Stimulated activated CD8-positive, alpha-beta memory T cell treated with anti-CD3 and anti-CD28 coated beads, Interleukin-15, amount 100 ng/mL, for 4 hours (primary cell): Measurements from ENCODE around the gene CENPC.

Source experiments
- DNase-seq, 2 donors: peaks; one replicate each; pipeline ENCODE4 v3.0.0-alpha.2; 2020; ENCODE audit warnings: low read depth in 2 of 2

Gene CENPC, protein sequence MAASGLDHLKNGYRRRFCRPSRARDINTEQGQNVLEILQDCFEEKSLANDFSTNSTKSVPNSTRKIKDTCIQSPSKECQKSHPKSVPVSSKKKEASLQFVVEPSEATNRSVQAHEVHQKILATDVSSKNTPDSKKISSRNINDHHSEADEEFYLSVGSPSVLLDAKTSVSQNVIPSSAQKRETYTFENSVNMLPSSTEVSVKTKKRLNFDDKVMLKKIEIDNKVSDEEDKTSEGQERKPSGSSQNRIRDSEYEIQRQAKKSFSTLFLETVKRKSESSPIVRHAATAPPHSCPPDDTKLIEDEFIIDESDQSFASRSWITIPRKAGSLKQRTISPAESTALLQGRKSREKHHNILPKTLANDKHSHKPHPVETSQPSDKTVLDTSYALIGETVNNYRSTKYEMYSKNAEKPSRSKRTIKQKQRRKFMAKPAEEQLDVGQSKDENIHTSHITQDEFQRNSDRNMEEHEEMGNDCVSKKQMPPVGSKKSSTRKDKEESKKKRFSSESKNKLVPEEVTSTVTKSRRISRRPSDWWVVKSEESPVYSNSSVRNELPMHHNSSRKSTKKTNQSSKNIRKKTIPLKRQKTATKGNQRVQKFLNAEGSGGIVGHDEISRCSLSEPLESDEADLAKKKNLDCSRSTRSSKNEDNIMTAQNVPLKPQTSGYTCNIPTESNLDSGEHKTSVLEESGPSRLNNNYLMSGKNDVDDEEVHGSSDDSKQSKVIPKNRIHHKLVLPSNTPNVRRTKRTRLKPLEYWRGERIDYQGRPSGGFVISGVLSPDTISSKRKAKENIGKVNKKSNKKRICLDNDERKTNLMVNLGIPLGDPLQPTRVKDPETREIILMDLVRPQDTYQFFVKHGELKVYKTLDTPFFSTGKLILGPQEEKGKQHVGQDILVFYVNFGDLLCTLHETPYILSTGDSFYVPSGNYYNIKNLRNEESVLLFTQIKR

DNA sequence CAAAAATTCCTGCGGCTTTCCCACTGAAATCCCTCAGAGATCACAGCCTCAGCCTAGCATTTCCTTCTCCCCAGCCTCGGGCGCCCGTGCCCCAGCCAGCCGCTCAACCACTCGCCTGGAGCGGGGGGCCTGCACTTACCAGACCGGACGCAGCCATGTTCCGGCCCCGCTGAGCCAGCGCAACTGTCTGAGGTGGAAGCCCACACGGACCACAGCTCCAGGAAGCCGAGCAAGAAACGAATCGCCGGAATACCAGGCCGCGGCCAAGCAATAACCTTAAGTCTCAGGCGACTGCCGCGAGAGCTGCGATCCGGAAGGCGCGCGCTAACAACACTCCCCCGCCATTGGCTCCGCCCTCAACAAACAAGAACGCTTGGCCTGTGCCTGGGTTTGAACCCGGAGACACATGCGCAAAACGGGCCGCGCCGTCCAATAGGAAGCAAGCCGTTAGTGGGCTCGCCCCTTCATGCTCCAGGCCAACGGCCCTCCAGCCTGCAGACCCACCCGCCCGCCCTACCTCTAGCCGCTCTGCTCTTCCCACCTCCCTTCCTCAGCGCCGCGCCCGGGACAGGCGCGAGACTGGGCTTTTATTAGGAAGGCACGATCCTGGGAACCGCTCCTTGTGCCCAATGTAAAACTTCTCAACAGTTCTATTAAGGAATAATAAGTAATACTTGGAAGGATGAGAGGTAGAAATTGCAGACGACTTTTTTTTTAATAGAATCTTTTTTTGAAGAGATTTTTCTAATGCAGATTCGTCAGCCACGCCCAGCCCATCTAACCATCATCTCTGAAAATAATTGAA, at the start of gene CENPC:
Gene CENPC, minus strand, starts transcription at position 305 of the 805 bp plus-strand sequence. Its CDS starts 148 bp downstream, at position 157.
- DNase-seq: peak; percentile 79 to 81

DNA sequence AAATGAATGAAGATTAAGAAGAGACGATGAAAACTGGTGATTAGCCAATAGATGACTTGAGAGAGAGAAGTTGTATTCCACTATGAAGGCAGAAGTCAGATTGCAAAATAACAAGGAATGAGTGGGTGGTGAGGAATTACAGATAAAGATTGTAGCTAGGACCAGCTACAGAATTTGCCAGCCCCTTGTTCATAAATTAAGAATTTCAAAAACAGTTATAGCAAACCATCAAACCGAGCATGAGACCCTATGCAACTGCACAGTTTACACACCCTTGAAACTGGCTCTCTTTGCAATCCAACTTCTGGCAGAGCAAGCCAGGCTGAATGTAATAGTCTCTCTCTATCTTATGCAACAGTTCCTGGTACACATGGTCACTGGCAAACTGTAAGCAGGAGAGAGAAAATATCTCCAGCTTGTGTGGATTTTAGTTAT, 48.5 kb upstream of the CENPC start:
- DNase-seq: no peak

DNA sequence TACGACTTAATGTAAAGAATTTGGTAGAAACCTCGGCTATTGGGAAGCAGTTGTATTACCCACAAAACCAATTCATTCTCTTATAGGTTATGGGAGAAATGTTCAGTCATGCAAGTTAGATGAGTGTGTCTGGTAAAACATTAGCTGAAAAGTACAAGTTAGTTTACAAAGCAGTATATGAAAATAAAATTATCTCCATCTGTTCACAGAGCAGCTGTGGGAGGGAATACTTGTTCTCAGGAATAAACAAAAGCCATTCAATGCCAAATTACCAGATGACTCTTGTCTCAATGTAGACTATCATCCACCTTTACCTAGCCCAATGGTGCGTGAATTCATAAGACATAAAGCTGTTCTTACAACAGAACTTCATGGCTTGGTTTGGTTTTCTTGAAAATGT, 41.9 kb upstream of the CENPC start:
- DNase-seq: no peak

DNA sequence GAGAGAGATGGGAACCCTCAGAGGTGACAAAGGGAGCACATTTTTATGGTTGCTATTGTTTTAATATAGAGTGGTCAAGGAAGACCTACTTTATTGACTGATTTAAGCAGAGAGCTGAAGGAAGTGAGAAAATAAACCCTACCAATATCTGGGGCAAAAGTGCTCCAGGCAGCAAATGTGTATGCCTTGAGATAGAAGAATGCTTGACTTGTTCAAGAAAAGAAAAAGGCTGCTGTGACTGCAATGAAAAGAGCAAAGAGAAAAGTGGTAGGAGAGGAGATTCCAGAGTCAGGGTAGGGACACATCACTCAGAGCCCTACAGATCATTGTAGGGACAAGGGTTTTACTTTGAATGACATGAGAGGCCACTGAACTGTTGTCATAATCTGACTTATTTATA, 39.2 kb upstream of the CENPC start:
- DNase-seq: no peak

DNA sequence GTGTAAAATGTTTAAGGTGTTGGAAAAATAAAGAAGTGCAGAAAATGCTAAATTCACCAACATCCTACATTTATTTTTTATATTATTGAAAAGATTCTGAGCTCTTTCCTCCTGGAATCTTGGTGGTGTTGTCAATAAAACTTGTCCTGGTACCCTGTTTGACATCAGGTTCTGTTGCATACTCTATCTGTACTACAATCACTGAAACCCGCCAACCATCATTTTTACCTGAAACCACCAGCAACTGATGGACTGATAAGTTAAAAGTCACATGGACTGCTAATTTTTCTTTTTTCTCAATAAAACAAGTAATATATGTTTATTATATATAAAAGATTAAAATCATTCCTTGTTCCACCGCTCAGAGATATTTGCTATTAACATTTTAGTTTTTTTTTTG, 36.6 kb upstream of the CENPC start:
- no peak for DNase-seq

DNA sequence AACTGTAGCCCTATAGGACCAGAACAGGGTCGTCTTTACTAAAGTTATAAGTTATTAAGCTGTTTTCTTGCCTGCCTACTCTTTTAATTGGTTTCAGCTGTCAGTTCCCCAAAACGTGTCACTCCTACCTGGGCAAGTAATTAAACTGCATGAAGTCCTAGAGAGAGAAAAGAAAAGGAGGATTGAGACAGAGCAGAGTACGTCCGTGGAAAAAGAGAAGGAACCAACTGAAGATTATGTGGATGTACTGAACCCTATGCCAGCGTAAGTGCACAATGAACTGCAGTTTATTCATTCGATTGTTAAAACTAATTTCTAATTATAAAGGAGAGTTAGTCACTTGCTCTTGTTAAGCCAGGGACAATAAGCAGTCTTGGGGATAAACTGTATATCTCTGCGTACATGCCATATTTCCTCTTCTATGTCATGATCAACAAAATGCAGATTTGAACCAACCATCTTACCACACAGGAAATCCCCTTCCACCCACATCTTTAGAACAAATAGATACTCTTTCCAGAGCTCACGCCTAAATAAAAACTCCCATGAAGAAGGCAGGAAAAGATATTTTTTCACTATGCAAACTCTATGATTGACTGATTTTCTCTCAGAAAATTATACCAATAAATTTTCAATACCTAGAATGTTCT, 36.0 kb upstream of the CENPC start:
- no peak for DNase-seq

DNA sequence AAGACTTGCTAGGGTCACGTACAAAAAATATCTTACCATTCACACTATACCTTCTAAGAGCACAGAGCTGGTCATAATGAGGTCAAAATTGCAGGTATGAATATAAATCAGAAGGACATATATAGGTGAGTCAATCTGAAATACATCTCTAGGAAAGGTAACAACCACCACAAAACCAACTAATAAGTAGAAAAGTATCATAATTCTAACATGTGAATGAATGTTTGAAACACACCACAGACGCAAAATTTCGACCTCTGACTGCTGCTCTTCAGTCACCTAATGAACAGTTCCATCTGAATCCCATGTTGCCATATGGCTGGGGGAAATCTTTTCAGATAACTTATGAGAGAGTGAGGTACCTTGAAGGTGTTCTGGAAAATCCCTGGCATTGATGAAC, 35.3 kb upstream of the CENPC start:
- DNase-seq: no peak

DNA sequence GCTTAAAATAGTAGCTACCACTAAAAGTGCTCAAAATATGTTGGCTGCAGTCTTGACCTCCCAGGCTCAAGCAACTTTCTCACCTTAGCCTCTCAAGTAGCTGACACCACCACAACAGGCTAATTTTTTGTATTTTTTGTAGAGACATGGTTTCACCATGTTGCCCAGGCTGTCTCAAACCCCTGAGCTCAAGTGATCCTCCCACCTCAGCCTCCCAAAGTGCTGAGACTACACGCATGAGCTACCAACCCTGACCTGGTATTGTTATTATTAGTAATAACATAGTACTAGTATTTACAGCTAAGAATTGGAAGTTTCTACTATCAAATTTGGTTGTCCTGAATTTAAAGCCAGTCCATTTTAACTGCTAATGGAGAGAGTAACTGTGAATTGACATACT, 31.2 kb upstream of the CENPC start:
- no peak for DNase-seq

DNA sequence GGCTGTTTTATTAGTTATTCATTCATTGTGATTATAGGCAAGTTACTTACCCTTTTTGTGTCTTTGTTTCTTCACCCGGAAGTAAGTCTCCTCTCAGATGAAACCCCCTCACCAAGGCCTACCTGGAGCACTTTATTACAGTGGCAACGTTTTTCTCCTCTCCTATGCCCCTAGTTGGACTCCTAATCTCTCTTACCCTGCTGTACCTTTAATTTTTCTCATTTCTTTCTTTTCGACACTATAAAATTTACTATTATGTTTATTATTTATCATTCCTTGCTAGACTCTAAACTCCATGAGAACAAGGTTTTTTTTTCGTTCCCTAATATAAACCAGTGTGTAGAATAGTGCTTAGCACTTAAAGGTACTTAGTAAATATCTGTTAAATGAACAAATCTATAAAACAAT, 30.8 kb upstream of the CENPC start:
- DNase-seq: no peak

DNA sequence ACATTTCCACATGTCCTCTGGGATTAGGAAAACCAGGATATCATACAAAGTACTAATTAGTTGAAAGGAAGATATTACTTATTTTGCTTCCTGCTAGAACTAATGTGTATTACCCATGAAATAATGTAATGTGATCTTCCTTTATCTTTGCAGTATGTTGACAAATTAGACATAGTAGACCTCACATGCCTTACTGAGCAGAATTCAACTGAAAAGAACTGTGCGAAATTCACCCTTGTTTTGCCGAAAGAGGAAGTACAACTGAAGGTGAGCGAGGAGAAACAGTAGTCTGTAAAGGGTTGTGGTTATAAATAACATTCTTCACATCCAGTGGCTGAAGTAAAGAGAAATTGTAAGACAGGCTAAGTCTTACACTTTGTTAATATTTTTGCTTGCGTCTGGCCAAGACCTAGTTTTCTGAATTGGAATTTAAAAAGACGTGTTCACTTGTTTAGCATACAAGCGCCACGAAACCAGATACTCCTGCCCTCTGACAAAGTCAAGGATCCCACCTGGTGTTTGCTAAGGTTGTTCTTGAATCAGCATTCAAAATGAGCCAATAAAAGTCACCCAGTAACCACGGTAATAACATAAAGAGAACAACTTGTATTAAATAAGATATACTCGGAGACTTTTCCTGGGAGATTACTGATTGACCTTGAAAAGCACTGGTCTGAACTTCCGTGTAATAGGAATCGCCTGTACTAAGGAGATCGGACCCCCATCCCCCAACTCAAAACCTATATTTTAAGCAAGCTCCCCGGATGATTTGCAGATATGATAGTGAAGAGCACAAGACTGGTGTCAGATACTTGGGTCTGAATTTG, 30.1 kb upstream of the CENPC start:
- DNase-seq: no peak

DNA sequence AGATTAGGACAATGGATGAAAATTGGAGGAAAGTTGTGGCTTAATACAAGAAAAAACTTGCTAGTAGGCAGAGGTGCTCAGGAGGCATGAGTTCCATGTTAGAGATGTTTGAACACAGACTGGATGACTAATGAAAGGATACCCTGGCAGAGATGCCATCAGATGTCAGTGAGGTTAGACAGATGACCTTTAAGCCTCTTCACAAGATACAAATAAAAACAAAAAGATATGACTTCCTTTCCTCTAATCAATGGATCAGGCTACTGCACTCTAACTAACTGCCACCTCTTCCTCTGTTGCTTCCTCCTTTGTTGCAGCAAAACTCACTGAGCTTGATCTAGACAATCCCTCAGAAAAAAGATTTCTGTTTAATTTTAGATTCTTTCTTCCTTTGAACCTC, 27.9 kb upstream of the CENPC start:
- DNase-seq: no peak

DNA sequence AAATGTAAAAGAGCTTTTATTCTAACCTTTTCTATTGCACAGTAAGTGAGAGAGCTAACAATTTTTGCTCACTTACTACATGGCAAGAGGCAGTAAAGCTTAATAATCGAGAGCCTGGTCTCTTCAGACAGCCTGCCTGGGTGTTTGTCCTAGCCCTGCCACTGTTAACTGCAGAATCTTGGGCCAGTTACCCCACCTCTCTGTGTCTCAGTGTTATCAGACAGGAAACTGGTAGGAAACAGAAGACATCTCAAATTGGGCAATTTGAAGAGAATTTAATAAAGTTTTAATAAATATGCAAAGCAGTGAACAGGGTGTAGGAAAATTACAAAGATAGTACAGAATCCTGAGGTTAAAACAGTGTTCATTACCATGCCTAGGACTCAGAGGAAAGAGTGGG, 26.7 kb upstream of the CENPC start:
- DNase-seq: no peak

DNA sequence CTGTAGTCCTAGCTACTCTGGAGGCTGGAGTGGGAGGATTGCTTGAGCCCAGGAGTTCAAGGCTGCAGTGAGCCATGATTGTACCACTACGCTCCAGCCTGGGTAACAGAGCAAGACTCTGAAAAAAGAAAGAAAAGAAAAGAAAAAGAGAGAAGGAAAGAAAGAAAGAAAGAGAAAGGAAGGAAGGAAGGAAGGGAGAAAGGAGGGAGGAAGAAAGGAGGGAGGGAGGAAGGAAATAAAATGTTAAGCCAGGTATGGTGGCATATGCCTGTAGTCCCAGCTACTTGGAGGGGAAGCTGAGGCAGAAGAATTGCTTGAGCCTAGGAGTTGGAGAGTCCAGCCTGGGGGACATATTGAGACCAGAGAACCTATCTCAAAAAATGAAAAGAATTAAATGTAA, 25.2 kb upstream of the CENPC start:
- DNase-seq: no peak

DNA sequence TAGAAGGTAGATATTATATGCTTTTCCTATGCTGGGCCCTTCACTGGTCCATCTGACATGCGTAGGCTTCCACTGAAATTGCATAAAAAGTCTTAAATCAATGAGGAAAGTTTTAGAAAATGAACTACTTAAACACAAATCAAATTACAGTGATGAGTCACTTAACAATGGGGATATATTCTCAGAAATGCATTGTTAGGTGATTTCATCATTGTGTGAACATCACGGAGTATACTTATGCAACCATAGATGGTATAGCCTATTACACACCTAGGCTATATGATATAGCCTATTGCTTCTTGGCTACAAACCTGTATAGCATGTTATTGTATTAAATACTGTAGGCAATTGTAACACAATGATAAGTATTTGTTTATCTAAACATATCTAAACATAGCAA, 23.5 kb upstream of the CENPC start:
- no peak for DNase-seq

DNA sequence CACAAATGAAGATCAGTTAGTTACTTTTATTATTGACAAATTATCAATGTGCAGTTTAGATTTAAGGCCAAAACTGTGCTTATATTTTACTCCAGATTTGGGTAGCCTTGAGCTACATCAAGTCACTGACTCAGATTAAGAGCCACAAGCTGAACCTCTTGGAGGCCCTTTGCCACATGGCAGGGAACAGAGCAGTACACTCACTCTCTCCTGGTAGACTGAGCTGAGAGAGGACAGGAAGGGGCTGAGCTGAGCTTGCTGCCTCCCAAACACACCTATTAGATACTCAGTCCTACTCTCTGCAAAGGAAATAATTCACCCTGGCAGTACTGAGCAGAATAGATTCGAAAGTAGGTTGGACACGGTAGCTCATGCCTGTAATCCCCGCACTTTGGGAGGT, 21.0 kb upstream of the CENPC start:
- no peak for DNase-seq

DNA sequence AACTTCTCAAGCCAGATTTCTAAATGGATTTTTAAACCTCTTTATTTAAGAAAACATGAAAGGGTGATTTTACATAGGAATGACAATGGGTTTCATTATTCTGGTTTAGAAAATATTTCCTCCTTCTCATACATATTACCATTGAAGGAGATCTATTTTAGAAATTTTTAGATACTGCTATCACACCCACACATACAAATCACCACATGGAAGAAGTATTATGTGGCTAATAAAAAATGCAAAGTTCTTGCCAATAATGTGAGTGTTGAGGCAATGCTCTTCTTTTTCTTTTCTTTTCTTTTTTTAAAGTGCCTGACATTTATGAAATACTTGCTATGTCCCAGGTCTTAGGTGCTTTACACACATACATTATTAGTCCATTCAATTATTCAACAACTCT, 20.0 kb upstream of the CENPC start:
- no peak for DNase-seq

DNA sequence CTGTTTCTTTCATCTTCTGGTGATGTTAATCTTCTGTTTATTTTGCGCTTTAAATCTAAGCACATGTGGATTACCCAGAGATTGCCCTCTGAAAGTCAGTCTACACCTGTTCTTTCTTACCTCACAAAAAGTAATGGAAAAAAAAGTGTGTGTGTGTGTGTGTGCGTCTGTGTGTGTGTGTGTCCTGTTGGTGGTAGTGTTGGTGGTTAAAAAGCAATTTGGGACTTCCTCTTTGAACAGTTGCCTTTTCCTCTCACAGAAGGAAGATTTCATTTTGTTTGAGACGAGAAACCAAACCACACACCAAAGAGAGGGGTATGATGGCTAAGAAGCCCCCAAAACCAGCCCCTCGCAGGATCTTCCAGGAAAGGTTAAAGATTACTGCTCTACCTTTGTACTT, 13.2 kb upstream of the CENPC start, which contains the start of gene STAP1:
Gene STAP1, plus strand, starts transcription at position 235 of the 400 bp plus-strand sequence. Its CDS starts 83 bp downstream, at position 318.
- DNase-seq: peak in 1 of 2 donors; percentile 5

DNA sequence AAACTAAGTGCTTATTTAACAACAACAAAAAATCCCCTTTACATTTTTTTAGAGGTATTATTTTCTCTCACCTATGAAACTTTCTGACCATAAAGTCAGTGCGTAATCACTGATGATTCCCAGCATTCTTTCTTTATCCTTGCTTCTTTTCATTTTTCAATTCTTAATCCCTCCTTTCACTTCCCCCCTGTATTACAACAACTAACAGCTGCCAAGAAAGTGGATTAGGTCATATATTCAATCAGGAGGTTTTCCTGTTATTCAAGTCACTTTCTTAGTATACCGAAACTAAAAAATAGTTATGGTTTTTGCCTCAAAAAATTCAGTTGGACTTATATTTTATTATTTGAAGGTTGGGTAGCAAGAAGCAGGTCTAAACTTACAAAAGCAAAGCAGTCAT, 11.1 kb upstream of the CENPC start:
- no peak for DNase-seq

DNA sequence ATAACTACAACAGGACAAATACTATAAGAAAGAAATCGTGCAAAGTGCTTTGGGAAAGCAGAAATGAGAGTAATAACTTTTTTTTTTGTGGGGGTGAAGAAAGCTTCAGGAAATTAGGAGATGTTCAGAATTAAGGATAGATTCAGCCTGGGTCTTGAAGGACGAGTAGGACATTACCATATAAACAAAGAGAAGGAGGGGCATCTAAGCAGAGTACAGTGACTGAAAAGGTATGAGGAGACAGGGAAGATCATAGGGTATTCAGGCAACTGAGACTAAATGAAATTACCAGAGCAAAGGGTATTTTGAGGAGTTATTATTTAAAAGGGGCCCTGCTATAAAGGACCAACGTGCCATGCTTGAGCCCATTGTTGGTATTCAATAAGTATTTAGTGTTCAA, 10.1 kb upstream of the CENPC start:
- no peak for DNase-seq

DNA sequence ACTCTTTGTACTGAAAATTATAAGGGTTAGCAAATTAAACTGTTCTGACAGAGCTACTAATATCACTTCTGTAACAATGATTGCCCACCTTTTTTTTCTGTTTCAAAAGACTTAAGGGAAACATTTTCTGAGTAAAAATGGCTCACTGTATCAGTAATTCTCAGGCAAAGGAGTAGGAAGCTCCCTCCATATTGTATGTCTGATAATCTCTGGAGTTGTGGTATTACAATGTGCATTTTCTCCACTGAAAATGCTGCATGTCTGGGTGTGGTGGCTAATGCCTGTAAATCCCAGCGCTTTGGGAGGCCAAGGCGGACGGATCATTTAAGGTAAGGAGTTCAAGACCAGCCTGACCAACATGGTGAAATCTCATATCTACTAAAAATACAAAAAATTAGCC, 8.8 kb upstream of the CENPC start:
- DNase-seq: no peak
